ENCODE data around the gene SPATA2. TPM values are rescaled to one million over a fixed set of nuclear protein-coding genes. Genes with fewer than 3 reads are reported as not detected.

SPATA2 gene
- total and polyA plus RNA-seq, 2 of the 13 experiments (the other 11 are each of a cell fraction or from before 2014, with no cell fraction given): 3.2 to 8.7 TPM

- TF ChIP-seq ZNF281 (CRISPR knock-in tag; IDR thresholded peaks at IDR 0.05; ENCODE audit: borderline replicate concordance): peak; percentile 56
- TF ChIP-seq HMGA1 (CRISPR knock-in tag; conservative IDR thresholded peaks at IDR 0.05): no peak
- TF ChIP-seq CSRNP2 (CRISPR knock-in tag; conservative IDR thresholded peaks at IDR 0.05; ENCODE audit: low read depth): no peak
- TF ChIP-seq GPBP1L1 (CRISPR knock-in tag; IDR thresholded peaks at IDR 0.05): no peak
- TF ChIP-seq DPF2 (CRISPR knock-in tag; IDR thresholded peaks at IDR 0.05; ENCODE audit: borderline replicate concordance, low read depth): no peak
- TF ChIP-seq TAF15 (IDR thresholded peaks at IDR 0.05; ENCODE audit: low read depth, low read length, poor library complexity, severe bottlenecking): peak; percentile 89
- no peak for TF ChIP-seq ATM (IDR thresholded peaks at IDR 0.05; ENCODE audit: borderline replicate concordance)
- TF ChIP-seq GATAD2A (CRISPR knock-in tag; IDR thresholded peaks at IDR 0.05): peak; percentile 54
- TF ChIP-seq ZSCAN31 (CRISPR knock-in tag; IDR thresholded peaks at IDR 0.05; ENCODE audit: low read depth): no peak; the same call in 1 of the 2 replicates
- no peak for TF ChIP-seq TEAD3 (CRISPR knock-in tag; optimal IDR thresholded peaks at IDR 0.05; ENCODE audit: borderline replicate concordance)
- no peak for TF ChIP-seq SETDB1 (CRISPR knock-in tag; IDR thresholded peaks at IDR 0.05; ENCODE audit: borderline replicate concordance)
- no peak for TF ChIP-seq RBAK (CRISPR knock-in tag; IDR thresholded peaks at IDR 0.05)
- no peak for TF ChIP-seq NCOR1 (IDR thresholded peaks at IDR 0.05; ENCODE audit: borderline replicate concordance, low read length)
- TF ChIP-seq TBP (CRISPR knock-in tag; IDR thresholded peaks at IDR 0.05): no peak
- TF ChIP-seq ZNF792 (CRISPR knock-in tag; IDR thresholded peaks at IDR 0.05): peak; percentile 78
- peak; percentile 91 for TF ChIP-seq ZNF235 (CRISPR knock-in tag; IDR thresholded peaks at IDR 0.05; ENCODE audit: borderline replicate concordance)
- no peak for TF ChIP-seq THYN1 (CRISPR knock-in tag; IDR thresholded peaks at IDR 0.05; ENCODE audit: borderline replicate concordance, low read depth)
- peak; percentile 89 for TF ChIP-seq DMAP1 (CRISPR knock-in tag; IDR thresholded peaks at IDR 0.05)
- no peak for TF ChIP-seq ZNF569 (CRISPR knock-in tag; IDR thresholded peaks at IDR 0.05; ENCODE audit: borderline replicate concordance)
- peak; percentile 84; the same call in 1 of the 2 replicates for TF ChIP-seq ZNF773 (CRISPR knock-in tag; IDR thresholded peaks at IDR 0.05; ENCODE audit: borderline replicate concordance)
- TF ChIP-seq SUZ12 (IDR thresholded peaks at IDR 0.05; ENCODE audit: low read depth, low read length): no peak
- no peak for TF ChIP-seq ZNF432 (CRISPR knock-in tag; IDR thresholded peaks at IDR 0.05; ENCODE audit: borderline replicate concordance)
- peak; percentile 82 for TF ChIP-seq ZFP91 (CRISPR knock-in tag; IDR thresholded peaks at IDR 0.05; ENCODE audit: borderline replicate concordance)
Observed at GRCh38 chr20:49936153-49937026, 21.1 kb upstream of the SPATA2 start, which contains the start of gene RNF114 (continued).

Measured in HepG2 (cell line).